GM18498 (cell line): ENCODE measurements around the gene LY6G5B.
A peak's percentile ranks its signal among the peaks of the same experiment; 100 is the strongest.
"Not testable (repeated sequence)": the region's sequence is repeated elsewhere in the genome, so short reads cannot be mapped to it uniquely, and the experiment has no call there.

ENCODE experiments used
- ATAC-seq: cut with Tn5 transposase; IDR thresholded peaks from one replicate; pipeline ENCODE4 v1.9.1; 2021; ENCODE audit warnings: mild to moderate bottlenecking, moderate library complexity; ENCODE audit not compliant: unreplicated experiment

LY6G5B gene

DNA sequence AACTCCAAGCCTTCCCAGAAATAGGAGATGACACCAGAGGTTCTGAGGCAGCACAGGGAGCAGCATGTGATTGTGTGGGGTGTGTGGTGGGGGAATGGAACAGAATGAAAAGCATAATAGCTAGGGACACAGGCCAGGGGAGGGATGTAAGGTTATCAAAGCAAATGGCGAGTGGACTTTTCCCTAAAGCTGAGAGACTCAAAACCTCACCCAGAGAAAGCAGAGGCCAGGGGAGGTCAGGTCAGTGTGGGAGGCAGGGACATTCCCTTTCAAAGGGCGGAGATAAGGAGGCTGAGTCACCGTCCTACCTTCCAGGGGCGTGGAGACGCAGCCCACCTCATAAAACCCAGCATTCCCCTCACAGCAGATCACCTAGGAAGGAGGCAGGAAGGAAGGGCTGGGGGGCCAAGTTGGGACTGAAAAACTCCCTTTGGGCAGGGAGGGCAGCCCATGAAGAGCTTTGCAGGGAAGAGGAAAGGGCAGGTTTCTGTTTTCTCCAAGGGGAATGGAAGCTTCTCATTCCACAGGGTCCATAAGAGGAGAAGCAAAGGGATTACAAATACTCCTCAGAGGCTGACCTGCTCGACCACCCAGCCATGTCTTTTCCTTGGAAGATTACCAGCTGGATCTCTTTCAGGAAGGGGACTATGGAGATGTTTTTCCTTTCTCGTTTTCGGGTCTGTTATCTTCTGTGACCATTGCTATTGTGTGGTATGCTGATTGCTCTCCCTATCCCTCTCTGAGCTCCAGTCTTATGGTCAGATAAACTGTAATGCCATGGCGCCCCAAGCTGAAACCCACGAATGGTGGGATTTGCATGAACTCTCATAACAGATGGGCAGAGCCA lies 20.7 kb downstream of the LY6G5B start:
- ATAC-seq = no peak

DNA sequence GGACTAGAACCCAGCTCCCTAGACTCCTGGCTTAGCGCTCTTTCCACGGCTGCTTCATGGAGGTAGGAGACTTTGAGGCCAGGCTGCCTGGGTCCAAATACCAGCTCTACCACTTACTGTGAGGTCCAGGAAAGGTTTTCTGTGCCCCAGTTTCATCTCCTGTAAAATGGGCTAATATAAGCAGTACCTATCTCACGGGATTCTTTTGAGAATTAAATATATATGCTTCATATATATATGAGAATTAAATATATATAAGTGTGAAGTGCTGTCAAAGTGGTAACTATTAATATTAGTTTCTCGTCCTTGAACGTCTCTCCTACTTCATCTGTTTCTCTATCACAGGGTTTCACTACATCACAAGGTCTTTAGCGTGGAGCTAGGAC lies 21.3 kb downstream of the LY6G5B start:
- ATAC-seq = no peak

DNA sequence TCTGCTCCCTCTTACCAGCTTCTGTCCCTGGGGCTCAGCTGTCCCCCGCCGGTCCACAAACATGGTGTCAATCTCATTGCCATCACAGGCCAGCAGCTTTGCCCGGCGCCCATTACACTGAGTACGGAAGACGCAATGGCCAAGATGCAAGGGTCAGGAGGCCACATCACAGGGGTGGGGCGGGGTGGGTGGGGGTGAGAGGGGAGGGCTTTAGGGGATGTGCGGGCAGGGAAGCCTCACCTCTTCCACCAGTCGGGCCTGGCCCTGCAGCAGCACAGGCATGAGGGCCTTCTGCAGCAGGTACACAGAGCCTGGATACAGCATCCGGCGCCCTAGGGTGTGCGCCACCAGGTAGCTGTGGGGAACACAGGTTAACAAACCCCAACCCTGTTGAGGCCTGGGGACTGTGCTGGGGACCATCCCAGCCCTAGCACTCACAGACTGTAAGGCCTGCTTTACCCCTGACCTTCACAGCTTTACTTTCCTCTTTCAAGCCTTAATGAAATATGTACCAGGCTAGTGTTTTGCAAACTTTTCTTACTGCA lies 21.9 kb downstream of the LY6G5B start:
- no peak for ATAC-seq

DNA sequence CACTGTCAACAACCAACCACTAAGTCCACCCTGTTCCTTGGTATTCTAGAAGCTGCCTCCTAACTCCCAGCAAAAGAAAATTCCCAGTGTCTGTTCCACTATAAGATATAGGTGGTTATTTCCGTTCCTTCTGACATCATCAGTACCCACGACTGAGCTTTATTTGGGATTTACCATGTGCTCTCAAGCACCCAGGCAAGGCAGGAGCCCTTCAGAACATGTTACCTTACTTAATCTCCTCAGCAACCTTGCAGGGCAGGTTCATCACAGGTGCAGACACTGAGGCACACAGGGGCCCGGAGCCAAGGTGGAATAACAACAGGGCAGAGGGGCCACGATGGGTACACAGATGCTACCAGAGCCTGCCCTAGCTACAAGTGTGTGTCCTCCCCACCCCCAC lies 22.6 kb downstream of the LY6G5B start:
- ATAC-seq = no peak

DNA sequence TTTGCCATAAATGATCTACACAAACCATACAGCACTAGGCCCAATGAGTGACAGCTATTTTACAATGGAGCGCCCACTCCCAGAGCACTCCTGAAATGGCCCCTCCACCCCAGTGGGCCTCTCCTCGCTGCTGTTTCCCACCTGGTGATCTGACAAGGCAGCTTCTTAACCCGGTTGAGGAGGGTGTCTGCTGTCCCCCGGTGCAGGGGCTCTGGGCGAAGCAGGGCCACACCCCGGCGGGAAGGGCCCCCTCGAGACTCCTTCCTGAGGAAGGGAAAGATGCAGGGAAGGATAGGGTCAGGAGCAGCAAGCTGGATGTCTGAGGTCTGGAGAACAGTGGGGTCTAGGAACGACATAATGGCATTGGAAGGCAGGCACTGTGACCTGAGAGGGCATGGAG lies 23.1 kb downstream of the LY6G5B start:
- ATAC-seq = no peak

DNA sequence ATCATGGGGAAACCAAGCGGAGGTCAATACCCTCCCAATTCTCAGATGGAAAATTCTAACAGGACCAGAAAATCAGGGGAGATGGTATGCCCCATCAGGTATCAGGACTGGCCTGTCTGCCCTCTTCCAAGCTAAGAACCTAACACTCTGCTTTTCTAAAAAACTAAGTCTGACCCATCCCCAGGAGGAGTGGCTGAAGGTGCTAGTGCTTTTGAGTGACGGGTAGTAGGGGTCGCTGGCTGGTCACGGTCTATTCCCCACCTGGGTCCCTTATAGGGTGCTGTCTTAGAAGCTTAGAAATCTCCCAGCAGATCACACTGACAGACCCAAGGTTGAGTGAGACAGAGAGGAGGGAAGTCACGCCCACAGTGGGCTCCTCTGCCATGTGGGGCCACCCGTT lies 23.8 kb downstream of the LY6G5B start:
- no peak for ATAC-seq

DNA sequence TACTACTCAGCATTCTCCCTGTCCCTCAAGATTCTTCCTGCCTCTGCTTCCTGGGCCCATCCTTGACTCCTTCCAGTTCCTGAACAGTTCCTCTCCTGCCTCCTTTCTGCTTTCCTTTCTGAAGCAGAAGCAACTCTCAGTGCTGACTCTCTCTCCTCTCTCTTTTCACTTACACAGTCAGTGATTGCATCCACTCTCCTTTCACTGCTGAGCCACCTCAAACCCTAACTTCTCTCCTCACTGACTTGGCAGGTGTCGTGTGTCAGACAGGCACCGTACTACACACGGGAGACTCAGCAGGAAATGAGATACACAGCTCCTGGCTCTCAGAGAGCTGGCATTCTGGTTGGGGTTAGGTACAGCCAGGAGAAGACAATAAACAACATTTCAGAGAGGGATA lies 27.8 kb downstream of the LY6G5B start:
- no peak for ATAC-seq

DNA sequence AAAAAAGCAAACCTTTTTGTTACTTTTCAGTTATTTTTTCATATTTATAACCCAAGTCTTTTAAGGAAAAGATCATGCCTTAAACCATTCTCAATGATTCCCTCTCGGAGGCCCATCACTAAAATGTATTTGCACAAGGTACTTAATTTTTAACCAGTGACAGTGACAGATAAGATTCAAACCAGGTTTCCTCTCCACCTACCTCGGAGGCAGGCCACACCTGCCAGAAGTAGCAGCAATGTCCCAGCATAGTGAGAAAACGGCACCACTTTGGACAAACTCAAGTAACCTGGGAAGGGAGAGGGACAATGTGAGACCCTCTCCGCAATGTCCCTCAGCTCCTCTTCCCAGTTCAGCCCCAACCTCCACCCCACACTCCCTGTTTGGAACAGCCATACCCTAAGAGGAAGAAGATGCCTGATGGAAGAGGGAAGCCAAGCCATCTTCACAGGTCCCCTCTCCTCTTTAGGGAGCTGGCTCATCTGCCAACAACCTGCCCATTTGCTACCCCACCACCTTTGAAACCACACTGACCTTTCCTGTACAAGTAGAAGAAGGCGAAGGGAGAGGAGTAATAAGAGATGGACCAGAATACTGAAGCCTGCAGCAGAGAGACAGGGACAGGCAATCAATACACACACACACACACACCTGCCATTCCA lies 31.1 kb downstream of the LY6G5B start:
- ATAC-seq = no peak

DNA sequence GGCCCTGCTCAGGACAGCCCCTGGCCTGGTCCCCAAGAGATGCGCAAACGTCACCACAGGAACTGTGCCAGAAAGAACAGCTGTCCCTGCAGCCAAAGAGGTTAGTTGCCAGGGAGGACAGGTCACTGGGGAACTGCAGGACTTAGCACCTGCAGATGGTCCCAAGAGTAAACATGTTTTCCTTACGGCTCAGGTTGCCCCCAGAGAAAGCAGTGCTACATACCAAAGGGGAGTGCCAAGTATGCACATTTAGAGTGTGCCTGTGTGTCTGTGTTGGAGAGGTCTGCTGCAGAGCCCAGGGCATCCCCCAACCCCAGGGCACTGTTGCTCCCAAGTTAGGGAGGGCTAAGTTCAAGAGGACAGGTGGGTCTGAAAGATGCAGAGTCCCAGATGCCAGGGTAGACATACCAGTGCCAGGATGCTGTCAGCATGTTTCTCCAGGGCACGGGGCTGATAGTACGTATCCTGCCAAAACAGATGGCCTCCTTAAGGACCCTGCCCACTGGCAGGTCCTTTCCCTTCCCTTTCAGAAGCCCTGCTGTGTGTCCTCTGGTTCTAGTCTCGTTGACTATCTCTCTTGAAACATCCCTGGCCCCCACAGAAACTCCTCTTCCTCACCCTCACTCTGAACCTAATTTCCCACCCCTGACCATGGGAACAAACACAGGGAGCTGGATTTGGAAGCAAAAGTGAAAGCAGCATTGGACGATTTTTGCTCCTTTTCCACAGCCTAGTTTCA lies 32.1 kb downstream of the LY6G5B start:
- no peak for ATAC-seq

DNA sequence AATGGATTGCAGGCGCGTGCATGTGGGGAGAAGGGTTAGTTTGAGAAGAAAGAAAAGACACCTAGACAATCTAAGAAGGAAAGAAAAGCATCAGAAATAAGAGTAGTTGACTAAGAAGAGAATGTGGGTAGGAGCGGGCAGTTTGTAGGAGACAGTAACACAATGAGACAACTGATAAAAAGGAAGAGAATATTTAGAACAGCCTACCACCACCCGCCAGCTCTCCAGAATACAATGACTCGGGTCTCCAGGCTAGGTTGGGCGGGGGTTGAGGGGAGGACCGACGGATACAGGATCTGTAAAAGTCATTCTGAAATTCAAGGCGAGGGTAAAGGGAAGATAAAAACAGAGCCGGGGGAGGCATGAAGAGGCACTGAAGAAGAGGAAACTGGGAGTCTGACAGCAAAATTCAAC lies 32.6 kb downstream of the LY6G5B start:
- ATAC-seq = no peak

DNA sequence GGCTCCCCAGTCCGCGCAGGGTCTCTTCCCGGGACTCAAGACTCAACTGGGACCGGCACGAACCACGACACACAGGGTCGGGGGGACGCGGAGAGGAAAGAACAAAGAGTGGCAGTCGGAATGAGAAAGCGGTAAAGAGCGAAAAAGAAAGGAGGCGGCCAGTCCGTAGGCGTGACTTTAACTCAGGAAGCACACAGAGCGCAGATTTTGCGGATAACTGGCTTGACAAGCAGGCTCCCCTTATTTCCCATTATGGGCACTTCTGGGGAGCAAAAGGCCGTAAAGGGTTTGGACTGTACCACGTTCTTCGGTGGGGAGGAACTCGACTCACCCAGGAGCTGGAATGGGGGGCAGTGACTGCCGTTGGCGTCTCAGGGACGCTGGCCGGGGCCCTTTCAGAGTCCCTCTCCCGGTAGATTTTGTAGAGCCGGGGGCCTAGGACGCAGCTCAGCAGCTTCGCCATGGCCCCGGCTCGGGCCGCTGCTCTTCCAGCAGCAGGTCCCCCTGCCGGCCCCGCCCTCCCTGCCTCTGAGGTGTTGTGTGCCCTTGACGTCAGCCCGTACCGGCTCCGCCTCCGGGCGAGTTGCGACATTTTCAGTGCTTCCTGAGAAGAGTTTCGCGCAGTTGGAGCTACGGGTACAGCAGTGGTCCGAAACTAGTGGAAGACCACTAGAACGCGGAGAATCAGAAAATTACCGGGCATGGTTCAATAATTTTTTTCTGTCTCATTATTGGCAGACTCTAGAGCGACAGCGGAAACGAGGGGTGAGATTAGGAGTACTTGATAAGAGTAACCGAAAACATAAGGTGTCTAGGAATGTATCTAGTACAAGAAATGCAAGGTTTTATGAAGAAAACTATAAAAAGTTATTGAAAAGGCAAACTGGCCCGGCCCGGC lies 33.3 kb downstream of the LY6G5B start, which contains the start of gene ABHD16A:
Gene ABHD16A (minus strand): TSS at position 506 of the 898 bp plus-strand sequence. CDS start 43 bp downstream, at position 463.
- peak; percentile 89 for ATAC-seq

DNA sequence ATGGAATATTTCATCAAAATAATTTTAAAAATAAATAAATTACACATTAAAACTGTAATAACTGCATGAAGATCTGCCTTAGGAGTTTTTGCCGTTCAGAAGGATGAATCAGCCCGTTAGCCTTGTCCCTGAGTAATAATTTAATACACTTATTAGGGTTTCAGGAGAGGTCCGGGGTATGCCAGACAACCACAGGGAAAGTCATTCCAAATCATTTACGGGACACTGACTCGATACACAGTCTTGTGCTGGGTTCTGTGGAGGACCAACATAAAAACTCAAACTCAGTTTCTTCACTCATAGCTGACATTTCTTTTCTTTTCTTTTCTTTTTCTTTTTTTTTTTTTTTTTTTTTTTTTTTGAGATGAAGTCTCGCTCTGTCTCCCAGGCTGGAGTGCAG lies 36.2 kb downstream of the LY6G5B start:
- ATAC-seq = no peak

DNA sequence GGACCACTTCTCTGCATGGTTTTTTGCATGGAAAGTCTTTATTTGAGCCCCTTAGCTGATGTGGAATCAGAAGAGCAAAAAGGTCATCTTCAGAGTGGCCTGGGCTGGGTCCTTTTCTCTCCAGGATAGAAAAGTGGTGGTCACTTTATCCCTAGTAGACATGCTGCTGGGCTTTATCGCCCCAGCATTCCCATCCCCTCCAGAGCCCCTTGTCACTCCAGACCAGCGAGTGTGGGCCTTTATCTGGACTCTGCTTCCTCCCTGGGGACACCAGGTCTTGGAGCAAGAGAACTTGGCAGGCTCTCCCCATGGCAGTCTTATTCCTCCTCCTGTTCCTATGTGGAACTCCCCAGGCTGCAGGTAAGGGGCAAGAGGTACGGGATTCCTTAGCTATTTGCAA lies 36.8 kb downstream of the LY6G5B start, which contains the start of gene LY6G6F:
Gene LY6G6F (plus strand): TSS at position 268 of the 400 bp plus-strand sequence. CDS start 41 bp downstream, at position 309.
- no peak for ATAC-seq

DNA sequence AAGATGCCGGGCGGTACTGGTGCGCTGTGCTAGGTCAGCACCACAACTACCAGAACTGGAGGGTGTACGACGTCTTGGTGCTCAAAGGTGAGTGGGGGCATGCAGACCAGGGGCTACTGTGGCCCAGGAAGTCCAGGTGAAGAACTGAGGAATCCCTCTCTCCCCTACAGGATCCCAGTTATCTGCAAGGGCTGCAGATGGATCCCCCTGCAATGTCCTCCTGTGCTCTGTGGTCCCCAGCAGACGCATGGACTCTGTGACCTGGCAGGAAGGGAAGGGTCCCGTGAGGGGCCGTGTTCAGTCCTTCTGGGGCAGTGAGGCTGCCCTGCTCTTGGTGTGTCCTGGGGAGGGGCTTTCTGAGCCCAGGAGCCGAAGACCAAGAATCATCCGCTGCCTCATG lies 37.9 kb downstream of the LY6G5B start:
- no peak for ATAC-seq

DNA sequence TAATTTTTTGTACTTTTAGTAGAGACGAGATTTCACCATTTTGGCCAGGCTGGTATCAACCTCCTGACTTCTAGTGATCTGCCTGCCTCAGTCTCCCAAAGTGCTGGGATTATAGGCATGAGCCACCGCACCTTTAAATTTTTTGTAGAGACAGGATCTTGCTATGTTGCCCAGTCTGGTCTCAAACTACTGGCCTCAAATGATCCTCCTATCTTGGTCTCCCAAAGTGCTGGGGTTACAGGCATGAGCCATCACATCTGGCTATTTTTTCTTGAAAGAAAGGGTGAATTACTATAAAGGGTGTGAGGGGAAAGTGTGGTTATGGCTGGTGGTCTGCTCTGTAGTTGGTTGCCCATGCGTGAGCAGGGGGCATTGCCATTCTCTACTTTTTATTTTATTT lies 38.4 kb downstream of the LY6G5B start:
- no peak for ATAC-seq

DNA sequence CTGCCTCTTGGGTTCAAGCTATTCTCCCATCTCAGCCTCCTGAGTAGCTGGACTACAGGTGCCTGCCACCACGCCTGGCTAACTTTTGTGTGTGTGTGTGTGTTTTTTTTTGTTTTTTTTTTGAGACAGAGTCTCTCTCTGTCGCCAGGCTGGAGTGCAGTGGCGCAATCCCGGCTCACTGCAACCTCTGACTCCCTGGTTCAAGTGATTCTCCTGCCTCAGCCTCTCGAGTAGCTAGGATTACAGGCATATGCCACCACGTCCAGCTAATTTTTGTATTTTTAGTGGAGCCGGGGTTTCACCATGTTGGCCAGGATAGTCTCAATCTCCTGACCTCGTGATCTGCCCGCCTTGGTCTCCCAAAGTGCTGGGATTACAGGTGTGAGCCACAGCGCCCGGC lies 39.4 kb downstream of the LY6G5B start:
- not testable (repeated sequence) for ATAC-seq

DNA sequence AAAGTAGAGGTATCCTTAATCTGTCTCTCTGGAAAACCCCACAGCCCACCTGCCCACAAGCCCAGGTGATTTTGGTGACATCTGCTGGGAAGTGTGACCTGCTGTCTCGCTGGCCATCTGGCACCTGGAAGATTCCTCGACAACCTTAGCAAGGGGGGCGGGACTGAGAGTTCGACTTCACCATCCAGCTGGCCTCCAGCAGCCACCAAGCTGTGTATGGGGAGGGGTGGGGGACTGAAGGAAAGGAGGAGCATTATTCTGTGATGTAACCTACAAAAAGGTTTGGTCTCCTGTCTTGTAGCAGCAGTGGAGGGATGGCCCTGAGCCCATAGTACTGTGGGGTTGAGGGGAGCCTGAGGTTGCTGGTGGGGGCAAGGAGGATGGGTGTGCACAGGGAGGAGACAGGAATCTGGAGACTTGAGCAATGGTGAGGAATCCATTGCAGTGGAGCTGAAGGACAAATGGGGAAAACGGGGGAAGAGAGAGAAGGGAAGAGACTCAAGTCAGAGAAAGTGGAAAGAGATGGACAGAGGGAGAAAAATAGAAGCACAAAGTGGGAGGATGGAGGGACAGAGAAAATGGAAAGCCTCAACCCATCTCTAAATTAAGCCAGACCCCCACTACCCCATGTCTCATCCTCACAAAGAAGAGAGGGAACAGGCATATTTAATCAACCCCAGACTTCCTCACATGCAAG lies 40.9 kb downstream of the LY6G5B start:
- no peak for ATAC-seq

DNA sequence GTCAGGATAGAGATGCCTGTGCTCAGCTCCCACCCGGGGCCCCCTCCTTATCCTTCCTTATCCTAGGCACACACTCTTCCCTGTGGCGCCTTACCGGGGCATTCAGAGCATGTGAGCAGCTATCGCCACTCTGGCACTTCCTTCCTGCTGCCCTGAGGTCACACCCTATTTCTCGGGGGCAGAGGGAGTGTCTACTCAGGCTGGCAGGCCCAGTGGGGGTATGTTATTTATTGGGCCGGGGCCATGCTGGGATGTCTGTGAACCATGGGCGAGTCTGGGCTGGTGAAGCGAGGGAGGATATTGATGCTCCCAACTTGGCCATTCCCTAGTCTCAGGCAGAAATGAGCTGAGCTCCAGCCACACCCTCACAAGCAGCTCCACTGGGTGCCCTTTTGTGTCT lies 41.5 kb downstream of the LY6G5B start:
- no peak for ATAC-seq

DNA sequence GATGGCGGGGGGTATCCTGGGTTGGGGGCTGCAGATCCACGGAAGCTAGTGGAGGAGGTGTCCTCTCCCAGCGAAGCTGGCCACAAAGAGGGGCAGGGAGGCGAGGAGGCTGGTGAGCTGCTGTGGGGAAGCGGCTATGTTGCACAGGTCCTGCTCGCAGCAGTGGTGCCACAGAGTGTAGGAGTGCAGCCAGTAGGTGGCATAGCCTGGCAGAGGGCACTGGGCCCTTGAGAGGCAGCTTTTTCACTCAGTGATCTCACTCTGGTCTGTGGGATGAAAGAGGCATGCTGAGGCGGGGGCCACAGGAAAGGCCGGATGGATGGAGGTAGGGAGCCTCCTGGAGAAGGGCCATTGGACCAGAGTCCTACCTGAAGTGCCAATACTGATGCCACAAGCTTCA lies 42.5 kb downstream of the LY6G5B start:
- no peak for ATAC-seq

DNA sequence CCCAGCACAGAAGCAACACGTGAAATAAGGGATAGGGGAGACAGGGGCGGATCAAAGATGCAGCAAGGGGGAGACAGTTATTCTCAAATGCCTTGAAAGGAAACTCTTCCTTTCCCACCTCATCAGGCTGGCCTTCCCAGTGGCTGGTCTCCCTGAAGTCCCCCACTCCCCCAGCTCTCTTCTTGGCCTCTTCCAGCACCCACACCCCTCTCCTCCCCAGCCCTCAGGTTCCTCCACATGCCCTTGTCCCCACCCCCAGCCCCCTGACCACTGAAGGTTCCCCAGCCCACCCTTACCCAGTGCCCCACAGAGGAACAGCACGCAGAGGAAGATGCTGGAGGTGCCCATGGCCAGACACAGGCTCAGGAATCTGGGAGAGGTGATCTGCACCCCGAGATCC lies 43.7 kb downstream of the LY6G5B start:
- ATAC-seq = no peak
